CD4-positive, alpha-beta T cell treated with Interleukin-17A for 4 hours (primary cell): ENCODE measurements around the gene NMRAL1.

Experiments used
- DNase-seq: peaks from one replicate; pipeline ENCODE4 v3.0.0-alpha.2; 2020; ENCODE audit warnings: mixed read lengths

Gene NMRAL1

GRCh38 chr16:4420505-4421105 is 53.8 kb downstream of the NMRAL1 start:
- no peak for DNase-seq

DNA sequence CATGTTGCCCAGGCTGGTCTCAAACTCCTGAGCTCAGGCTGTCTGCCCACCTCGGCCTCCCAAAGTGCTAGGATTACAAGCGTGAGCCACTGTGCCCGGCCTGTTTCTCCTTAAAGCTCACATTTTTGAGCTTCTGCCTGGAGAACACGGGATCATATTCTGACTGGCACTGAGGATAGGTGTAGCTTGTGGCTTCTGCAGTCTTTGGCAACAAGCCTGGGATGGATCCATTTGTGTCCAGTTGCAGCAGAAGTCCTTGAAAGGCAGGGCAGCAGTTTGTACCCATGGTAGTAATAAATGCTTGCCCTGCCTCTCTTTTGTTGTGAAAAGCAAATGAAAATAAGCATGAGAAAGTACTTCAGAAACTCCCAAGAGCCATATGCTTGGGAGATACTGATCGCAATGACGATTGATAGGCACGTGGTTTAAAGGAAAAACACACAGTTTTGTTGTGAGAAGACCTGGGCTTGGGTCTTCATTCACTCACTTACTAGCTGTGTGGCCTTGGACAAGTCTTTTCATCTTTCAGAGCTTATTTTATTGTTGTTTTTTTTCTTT is 54.9 kb downstream of the NMRAL1 start:
- no peak for DNase-seq

- DNase-seq = peak; percentile 100
These were observed 58.0 kb downstream of the NMRAL1 start, which contains the start of gene CORO7 for GRCh38 chr16:4416200-4417032. Gene CORO7 (minus strand): TSS chr16:4416596. CDS start chr16:4416518, 78 bp downstream.

GRCh38 chr16:4415538-4416199 is 58.8 kb downstream of the NMRAL1 start:
- DNase-seq = peak; percentile 72

DNA sequence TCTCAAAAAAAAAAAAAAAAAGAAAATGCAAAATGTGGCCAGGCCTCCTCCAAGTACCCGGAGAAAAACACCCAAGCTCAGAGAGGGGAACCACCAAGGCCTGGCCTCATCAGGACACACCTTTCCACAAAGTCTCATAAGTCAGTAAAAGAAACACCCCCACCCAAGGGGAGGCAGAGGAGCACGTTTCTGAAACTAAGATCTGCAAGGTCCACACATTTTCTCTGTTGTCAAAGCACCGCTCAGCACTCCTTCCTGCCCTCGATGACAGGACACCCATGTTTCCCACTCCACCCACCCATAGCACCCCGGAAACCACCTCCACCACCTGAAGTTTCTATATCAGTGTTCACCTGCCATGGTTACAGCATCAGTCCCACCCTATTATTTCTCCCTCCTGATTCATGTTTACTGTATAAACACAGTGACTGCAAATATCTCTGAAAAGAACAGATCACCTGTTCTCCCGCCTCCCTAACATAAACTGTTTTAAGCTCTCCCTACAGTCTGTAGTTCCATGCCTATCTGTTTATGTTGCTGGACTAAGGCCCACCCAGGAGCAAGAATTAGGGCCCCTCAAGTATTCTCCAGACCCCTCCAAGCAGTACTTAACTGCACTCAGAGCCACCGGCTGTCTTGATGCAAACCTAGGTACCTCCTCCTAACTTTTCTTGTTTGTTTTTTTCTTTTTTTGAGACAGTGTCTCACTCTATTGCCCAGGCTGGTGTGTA is 60.1 kb downstream of the NMRAL1 start:
- DNase-seq = peak; percentile 78

- DNase-seq = no peak
These were observed 61.6 kb downstream of the NMRAL1 start for GRCh38 chr16:4412854-4413253.

GRCh38 chr16:4412159-4412558 is 62.3 kb downstream of the NMRAL1 start:
- DNase-seq = no peak
